Panc1 (cell line): ENCODE measurements around the gene SLC37A4. TPM values are rescaled to one million over a fixed set of nuclear protein-coding genes. Genes with fewer than 3 reads are reported as not detected.

Experiments used
- ATAC-seq: fragments of 200-7000 bp; cut with Tn5 transposase; 2 replicates; pipeline ENCODE4 v1.9.1; 2020; ENCODE audit warnings: mild to moderate bottlenecking, moderate library complexity
- BruUV-seq: library from RNA; stranded (reverse); fragments of 400-500 nt; replicated peaks from 2 replicates; lab custom pipeline; 2021; lab: Mats Ljungman, UMichigan
- CTCF ChIA-PET: fragments of 300-600 bp; sonication (Branson Sonifier 250); formaldehyde crosslinking; loops from one replicate; lab custom pipeline; 2022; ENCODE audit warnings: antibody characterized with exemption; lab: Charles Lee
- POLR2A ChIA-PET: fragments of 300-600 bp; sonication (Branson Sonifier 250); formaldehyde crosslinking; loops from one replicate; lab custom pipeline; 2022; ENCODE audit warnings: antibody characterized with exemption; lab: Charles Lee
- DNase-seq: peaks from one replicate; pipeline ENCODE4 v3.0.0-alpha.2; 2010; ENCODE audit warnings: low read depth, low spot score
- H3K27ac ChIP-seq: 2 replicates; pipeline ENCODE4 v1.5.1; 2011; ENCODE audit warnings: mild to moderate bottlenecking, low read length, inconsistent platforms
- H3K27me3 ChIP-seq: fragments of 200-500 bp; sonication (Bioruptor generic); 2 replicates; pipeline ENCODE4 v1.6.0; 2014; ENCODE audit warnings: low read length, inconsistent platforms; ENCODE audit not compliant: control insufficient read depth, insufficient read depth
- H3K36me3 ChIP-seq: fragments of 200-500 bp; sonication (Bioruptor generic); 2 replicates; pipeline ENCODE4 v1.5.1; 2014; ENCODE audit warnings: inconsistent platforms, mild to moderate bottlenecking, low read length, moderate library complexity; ENCODE audit not compliant: control insufficient read depth, insufficient read depth
- H3K4me1 ChIP-seq: 2 replicates; pipeline ENCODE4 v1.5.1; 2011; ENCODE audit warnings: inconsistent platforms, mild to moderate bottlenecking, low read length, moderate library complexity; ENCODE audit not compliant: control insufficient read depth, insufficient read depth
- H3K4me3 ChIP-seq, 2 experiments: 2 replicates each; pipeline ENCODE4 v1.5.1; 2011 to 2012; ENCODE audit warnings: low read depth in 2 of 2, low read length in 2 of 2, mild to moderate bottlenecking in 2 of 2, inconsistent platforms in 1 of 2, moderate library complexity in 1 of 2
- H3K9me3 ChIP-seq: fragments of 200-500 bp; sonication (Bioruptor generic); 2 replicates; pipeline ENCODE4 v1.5.1; 2014; ENCODE audit warnings: low read depth, mild to moderate bottlenecking, inconsistent platforms, low read length, moderate library complexity; ENCODE audit not compliant: control insufficient read depth, insufficient read depth
- POLR2AphosphoS5 ChIP-seq: IDR thresholded peaks from 2 replicates; pipeline ENCODE4 v1.6.1; 2012; ENCODE audit warnings: mild to moderate bottlenecking, low read depth, low read length, moderate library complexity
- SIN3A ChIP-seq: IDR thresholded peaks from 2 replicates; pipeline ENCODE4 v1.6.1; 2012; ENCODE audit warnings: low read depth, mild to moderate bottlenecking, low read length, moderate library complexity, borderline replicate concordance; ENCODE audit not compliant: insufficient read depth
- TCF7L2 ChIP-seq: IDR thresholded peaks from 2 replicates; pipeline ENCODE4 v1.6.1; 2011; ENCODE audit warnings: mild to moderate bottlenecking, low read depth, low read length, inconsistent platforms
- in situ Hi-C: cut with HindIII; loops from 2 replicates; pipeline ENCODE4 v1.10.0; 2016; ENCODE audit warnings: low sequenced_read_pairs, low pct_unique_long_range_greater_than_20kb
- intact Hi-C: fragments of 100-400 bp; cut with micrococcal nuclease; formaldehyde crosslinking; loops from one replicate; pipeline ENCODE4 v1.10.0; 2022; ENCODE audit not compliant: unreplicated experiment
- total RNA-seq: library from RNA; stranded (reverse); gene quantifications from one replicate; pipeline ENCODE4 v1.2.1, GENCODE V29; 2021; ENCODE audit not compliant: unreplicated experiment
- TF ChIP-seq, protein P1 (sequence below): fragments of 450-650 bp; IDR thresholded peaks from 2 replicates; pipeline ENCODE4 v1.5.1; 2017; ENCODE audit warnings: mild to moderate bottlenecking
- TF ChIP-seq, protein P2 (sequence below), 2 experiments: IDR thresholded peaks; 2 replicates each; pipeline ENCODE4 v1.6.1; 2011 to 2012; ENCODE audit warnings: low read depth in 2 of 2, control low read depth in 1 of 2, low read length in 1 of 2, mild to moderate bottlenecking in 1 of 2, moderate library complexity in 1 of 2; ENCODE audit not compliant: insufficient read depth in 1 of 2

Gene SLC37A4
- total RNA-seq, 1 experiment from 2014 or later: 33.2 TPM

DNA sequence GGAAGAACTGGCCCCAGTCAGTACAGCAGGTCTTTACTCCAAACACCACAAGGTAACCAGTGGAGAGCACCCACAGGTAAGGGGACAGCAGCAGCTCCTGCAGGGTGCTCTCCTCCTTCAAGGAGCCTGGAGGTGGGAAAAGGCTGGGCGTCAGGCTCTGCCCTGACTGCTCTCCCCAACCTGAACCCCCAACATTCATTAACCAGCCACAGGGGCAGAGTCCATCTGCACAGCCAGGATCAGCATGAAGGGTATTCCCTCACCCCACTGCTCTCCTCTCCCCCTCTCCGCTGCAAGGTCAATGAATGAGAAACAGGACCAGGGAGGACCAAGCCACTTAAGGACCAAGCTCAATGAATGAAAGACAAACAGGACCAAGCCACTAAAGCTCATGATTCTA is 3.7 kb downstream of the SLC37A4 start:
- ChIA-PET CTCF (interaction anchor here (0.6 kb wide), 1 partner anchor 14 kb away, joined by 7 read pairs; no protein-coding TSS in a partner anchor), POLR2A (no interaction called here)
- intact Hi-C loops (no loop called here), in situ Hi-C loops (no loop called here)
- Histone ChIP-seq H3K27me3 (no peaks in the 10 kb centered on the region), H3K36me3 (peaks cover 5% of the 10 kb centered on the region), H3K4me3 (no peak overlapping the region), H3K4me1 (peaks cover 22% of the 10 kb centered on the region), H3K27ac (no peak overlapping the region), H3K9me3 (no peaks in the 10 kb centered on the region)
- no peak for ATAC-seq
- no TSS peak for BruUV-seq
- DNase-seq: no peak
- no peak for TF ChIP-seq POLR2AphosphoS5
- no peak for TF ChIP-seq TCF7L2
- TF ChIP-seq, protein P1, sequence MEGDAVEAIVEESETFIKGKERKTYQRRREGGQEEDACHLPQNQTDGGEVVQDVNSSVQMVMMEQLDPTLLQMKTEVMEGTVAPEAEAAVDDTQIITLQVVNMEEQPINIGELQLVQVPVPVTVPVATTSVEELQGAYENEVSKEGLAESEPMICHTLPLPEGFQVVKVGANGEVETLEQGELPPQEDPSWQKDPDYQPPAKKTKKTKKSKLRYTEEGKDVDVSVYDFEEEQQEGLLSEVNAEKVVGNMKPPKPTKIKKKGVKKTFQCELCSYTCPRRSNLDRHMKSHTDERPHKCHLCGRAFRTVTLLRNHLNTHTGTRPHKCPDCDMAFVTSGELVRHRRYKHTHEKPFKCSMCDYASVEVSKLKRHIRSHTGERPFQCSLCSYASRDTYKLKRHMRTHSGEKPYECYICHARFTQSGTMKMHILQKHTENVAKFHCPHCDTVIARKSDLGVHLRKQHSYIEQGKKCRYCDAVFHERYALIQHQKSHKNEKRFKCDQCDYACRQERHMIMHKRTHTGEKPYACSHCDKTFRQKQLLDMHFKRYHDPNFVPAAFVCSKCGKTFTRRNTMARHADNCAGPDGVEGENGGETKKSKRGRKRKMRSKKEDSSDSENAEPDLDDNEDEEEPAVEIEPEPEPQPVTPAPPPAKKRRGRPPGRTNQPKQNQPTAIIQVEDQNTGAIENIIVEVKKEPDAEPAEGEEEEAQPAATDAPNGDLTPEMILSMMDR: no peak
- TF ChIP-seq, protein P2, sequence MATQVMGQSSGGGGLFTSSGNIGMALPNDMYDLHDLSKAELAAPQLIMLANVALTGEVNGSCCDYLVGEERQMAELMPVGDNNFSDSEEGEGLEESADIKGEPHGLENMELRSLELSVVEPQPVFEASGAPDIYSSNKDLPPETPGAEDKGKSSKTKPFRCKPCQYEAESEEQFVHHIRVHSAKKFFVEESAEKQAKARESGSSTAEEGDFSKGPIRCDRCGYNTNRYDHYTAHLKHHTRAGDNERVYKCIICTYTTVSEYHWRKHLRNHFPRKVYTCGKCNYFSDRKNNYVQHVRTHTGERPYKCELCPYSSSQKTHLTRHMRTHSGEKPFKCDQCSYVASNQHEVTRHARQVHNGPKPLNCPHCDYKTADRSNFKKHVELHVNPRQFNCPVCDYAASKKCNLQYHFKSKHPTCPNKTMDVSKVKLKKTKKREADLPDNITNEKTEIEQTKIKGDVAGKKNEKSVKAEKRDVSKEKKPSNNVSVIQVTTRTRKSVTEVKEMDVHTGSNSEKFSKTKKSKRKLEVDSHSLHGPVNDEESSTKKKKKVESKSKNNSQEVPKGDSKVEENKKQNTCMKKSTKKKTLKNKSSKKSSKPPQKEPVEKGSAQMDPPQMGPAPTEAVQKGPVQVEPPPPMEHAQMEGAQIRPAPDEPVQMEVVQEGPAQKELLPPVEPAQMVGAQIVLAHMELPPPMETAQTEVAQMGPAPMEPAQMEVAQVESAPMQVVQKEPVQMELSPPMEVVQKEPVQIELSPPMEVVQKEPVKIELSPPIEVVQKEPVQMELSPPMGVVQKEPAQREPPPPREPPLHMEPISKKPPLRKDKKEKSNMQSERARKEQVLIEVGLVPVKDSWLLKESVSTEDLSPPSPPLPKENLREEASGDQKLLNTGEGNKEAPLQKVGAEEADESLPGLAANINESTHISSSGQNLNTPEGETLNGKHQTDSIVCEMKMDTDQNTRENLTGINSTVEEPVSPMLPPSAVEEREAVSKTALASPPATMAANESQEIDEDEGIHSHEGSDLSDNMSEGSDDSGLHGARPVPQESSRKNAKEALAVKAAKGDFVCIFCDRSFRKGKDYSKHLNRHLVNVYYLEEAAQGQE (IDR thresholded peaks at IDR 0.05; ENCODE audit: insufficient read depth in 1 of 2, low read depth in 2 of 2, low read length in 1 of 2): no peak
- TF ChIP-seq SIN3A: no peak

DNA sequence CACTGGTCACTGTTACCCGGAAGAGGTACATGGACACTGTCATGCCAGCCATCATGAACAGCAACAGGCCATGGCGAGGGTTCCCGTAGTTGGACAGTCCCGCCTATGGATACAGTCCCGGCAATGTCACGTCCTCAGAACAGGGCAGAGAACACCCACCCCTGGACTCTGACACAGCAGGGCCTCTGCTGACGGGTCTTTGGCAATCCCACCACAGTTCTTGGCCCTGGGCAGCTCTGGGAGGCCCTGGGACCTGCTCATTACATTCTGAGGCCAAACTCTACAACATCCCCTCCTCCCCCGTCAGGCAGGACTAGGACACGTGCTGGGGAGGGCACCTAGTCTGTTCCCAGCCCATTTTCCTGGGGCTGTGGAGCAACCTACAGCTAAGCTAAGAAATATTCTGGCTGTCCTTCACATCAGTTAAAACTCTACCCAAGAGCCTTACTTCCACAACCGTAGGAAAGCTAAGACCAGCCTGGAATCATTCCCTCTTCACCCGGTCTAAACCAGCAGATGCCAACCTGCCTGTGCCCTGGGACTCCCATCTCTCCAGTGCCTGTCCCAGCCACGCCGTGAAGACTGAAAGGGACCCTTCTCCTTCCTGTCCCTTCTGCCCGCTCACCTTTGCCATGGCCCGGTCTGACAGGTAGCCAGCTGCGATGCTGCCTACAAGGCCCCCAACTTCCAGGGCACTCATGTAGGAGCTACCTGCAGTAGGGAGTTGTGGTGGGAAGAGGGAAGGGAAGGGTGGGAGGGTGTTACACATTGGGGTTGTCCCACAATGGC is 4.5 kb downstream of the SLC37A4 start:
- POLR2A ChIA-PET: no interaction called here
- Histone ChIP-seq H3K27me3 (no peaks in the 10 kb centered on the region), H3K36me3 (peaks cover 5% of the 10 kb centered on the region), H3K27ac (no peak overlapping the region), H3K4me3 (no peak overlapping the region), H3K9me3 (no peaks in the 10 kb centered on the region), H3K4me1 (peaks cover 26% of the 10 kb centered on the region)
- CTCF ChIA-PET: no interaction called here
- in situ Hi-C loops (no loop called here), intact Hi-C loops (no loop called here)
- DNase-seq: no peak
- 0 out of 2 replicates have a peak, but pooled peaks have one; percentile 45 for TF ChIP-seq POLR2AphosphoS5
- TF ChIP-seq, protein P2 (IDR thresholded peaks at IDR 0.05; ENCODE audit: insufficient read depth in 1 of 2, low read depth in 2 of 2, low read length in 1 of 2): no peak
- ATAC-seq: no peak
- no TSS peak for BruUV-seq
